Fibroblast of gingiva (primary cell): ENCODE data around the gene MEAK7.
A peak's percentile ranks its signal among the peaks of the same experiment; 100 is the strongest.

Experiments
- DNase-seq: peaks from one replicate; pipeline ENCODE4 v3.0.0-alpha.2; 2011; ENCODE audit warnings: low read depth

The MEAK7 gene

DNA sequence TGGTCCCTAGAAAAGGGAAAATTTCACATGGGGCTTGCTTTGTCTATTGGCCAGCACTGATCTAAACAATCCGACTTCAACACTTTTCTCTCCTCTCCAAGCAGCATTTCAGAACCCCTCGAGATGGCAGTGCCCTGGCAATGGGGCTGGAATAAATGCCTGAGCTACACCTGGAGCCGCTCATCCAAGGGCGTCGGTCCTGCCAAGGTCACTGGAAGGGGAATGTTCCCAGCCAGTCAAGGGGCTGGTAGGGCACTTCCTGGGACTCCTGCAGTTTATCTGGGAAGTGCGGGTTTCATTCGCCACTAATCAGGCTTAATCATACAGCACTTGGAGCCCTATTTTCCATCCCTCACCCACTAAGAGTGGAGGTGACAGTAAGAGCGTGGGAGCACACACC, 17.1 kb downstream of the MEAK7 start:
- no peak for DNase-seq

GRCh38 chr16:84486551-84487235, 17.8 kb downstream of the MEAK7 start:
- DNase-seq = no peak

GRCh38 chr16:84486126-84486525, 18.3 kb downstream of the MEAK7 start:
- no peak for DNase-seq

- no peak for DNase-seq
Measured at GRCh38 chr16:84485255-84486010, 19.0 kb downstream of the MEAK7 start.

- DNase-seq = peak; percentile 41
Measured at GRCh38 chr16:84484579-84485254, 19.7 kb downstream of the MEAK7 start.

DNA sequence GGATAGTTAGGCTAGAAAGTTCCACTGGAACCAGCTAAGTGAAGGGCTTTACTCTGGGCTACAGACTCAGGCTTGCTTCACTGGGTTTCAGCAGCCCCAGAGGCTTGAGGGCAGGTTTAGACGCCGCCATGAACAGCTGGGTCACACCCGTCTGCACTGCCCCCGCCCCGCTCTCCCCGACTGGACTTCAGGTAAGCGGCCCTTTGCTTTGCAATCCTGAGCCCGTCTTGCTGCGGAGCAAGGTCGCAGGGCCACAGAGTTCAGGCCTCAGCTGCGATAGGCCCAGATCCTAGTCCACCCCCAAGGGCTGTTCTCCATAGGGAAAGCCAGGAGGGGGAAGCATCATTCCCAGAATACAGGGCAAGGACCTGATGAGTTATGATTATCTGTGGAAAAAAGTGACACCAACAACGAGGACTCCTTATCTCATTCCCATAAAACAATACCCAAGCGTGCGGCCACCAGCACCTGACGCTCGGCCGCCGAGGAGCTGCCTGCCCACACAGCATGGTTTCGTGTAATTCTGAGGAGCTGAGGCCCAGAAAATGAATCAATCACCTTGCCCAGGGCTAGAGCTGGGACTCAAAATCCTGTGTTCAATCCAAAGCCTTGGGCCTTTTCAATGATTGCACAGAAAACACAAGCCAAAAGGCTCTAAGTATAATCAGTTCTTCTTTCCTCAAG, 20.4 kb downstream of the MEAK7 start:
- no peak for DNase-seq

- DNase-seq = no peak
Measured at GRCh38 chr16:84482951-84483881, 21.2 kb downstream of the MEAK7 start.

DNA sequence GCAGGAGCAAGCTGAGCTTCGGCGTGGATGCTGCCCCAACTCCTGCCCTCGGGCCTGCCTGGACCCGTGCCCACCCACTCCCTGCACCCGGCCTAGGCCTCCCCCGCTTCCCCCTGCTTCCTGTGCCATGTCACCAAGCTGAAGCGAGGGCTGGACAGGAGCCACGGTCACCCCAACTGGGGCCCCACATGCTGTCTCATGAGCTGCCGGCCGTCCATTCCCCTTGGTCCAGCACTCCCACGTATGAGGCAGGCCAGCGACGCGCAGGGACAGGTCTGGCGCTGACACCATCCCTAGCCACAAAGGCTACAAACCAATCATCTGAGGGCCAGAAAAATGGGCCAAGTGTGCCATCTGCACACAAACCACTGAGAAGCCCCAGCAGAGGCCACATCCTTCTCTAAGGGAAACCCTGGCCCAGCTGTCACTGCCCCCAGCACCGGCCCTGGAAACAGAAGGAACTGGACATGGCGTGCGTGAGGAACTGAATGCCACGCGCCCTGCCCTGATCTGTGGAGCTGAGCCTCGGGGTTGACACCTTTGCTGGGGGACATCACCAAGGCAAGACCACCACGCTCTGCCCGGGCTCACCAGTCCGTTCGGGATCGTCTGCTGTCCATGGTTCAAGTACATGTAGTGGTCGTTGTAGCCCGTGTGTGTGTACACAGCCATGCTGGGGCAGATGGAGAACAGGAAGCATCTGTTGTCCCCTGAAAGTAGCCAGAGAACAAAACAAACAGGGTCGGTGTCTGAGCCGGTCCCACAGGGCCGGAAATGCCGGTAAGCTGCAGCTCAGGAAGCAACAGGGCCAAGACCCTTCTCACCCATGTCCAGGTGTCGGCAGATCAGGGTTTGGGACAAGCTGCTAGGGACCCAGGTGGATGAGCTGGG, 22.2 kb downstream of the MEAK7 start:
- DNase-seq = no peak

DNA sequence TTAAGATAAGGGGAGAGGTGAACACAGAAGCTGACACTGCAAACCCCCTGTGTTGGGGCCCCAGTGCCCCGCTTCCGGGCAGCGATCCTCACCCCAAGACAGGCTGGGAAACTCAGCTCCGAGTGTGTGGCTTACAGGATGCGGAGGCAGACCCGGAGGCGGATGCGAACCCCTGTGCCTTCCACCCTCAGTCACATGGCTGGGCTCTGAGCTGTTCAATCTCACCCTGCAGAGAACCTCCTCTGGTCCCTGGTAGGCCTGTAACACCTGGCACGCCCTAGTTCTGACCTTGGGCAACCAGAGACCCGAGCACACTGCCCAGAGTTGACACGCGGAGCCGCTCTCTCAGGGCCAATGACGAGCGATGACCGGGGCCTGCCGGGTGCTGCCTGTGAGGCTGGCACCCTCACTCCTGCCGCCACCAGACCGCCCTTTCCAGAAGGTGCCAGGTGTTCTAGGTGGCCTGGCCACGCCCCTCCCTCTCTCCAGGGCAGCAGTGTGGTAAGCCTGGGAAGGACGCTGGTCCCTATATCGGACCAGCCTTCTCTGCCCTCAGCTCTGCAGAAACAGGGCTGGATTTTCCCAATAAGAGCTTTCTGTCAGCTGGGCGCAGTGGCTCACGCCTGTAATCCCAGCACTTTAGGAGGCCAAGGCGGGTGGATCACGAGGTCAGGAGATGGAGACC, 23.3 kb downstream of the MEAK7 start:
- DNase-seq = no peak

DNA sequence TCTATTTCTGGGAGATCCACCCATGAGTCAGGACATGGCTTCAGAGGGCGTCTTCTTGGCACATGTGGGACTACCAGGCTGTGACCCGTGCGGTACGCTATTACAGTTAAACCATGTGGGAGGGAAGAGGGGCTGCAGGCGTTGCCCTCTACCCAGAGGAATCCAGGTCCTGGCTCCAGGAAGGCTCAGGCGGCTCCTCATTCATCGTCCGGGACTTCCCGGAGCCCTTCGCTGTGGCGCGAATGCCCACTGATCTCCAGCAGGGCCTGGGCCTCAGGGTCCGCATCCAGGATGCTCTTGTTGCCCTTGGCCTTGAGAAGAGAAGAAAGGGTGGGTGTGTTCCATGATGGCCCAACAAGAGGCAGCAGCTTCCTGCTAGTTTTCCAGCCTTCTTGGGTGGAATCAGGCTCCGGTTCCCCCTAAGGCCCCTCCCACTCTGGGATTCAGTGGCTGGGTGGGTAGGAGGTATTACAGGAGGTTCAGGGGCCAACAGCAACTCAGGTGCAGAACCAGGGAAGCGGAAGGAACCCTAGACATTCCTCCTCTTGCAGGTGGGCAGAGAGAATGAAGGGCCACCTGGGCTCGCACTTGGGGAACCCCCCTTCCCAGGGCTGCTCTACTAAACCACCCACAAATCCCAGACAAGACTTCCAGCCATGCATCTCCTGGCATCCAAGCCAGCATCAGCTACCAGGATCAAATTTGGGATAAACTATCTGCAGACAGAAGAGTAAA, 24.6 kb downstream of the MEAK7 start:
- DNase-seq = no peak

DNA sequence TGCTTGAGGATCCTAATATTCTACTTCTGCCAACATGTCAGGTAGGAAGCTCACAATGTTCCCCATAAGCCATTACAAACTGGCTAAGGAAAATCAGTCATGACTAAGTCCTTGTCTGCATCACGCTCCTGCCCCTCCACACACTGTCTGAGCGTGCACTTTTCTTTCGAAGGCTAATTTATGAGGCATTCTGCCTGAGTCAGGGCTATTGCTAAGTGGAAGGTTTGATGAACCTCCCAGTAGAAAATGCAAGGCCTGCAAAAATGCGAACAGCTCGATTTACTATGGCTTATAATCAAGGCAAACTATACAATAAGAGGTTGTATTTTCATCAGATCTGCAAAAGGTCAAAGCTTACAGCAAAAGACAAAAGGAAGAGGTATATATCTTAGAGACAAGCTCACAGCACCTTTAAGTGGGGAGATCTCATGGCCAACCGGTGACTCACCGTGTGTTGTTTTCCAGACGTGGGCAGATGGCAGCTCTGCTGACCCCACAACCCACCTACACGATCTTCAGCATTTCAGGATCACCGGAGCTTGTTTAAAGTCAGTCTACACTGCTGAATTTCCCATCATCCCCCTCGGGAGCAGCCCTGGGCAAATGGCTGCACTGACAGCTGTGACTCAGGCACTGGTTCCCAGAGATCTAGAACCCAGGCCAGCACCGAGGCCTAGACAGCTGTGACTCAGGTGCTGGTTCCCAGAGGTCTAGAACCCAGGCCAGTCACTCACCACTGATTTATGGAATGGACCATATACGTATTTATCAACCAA, 26.1 kb downstream of the MEAK7 start:
- no peak for DNase-seq

DNA sequence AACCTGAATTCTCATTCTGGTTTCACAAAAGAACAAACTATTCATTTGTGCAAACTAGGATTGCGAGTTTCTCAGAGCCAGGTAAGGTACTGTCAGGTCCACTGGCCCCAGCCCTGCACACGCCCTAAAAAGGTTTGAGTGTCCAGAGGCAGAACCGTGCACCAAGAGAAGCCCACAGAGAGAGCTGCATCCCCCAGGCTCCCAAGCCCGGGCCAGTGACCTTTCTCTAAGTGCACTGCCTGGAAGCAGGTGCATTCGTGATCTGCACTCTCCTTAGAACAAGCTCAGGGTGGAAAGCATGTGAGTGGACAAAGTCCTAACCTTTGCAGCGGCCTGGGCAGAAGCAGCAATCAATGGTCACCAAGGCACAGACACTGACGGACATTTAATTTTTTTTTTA, 26.8 kb downstream of the MEAK7 start:
- DNase-seq = no peak

GRCh38 chr16:84476401-84476800, 28.1 kb downstream of the MEAK7 start:
- no peak for DNase-seq

DNA sequence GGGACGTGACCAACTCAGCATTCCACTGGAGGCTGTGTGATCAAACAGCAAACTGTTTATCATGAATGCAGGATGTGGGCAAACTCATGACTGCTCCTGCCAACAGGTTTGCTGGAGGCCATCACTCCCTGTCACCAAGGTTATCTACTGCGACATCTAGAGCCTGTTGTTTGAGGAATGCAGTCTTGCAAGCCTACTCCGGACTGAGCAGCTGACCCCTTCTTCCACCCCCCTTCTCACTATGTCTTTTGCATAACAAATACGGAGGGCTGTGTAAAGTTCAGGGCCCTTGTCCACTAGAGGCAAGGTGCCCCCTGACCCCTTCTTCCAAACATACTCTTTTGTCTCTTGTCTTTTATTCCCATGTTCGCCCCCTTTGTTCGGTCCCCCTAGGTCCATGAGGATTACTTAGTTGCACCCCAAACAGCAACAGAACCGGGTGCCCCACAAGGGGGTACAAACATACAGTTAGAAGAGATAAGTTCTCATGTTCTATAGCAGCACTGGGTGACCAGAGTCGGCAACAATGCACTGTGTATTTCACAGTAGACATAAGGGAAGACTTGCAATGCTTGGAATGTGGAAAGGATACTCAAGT, 28.7 kb downstream of the MEAK7 start:
- no peak for DNase-seq

DNA sequence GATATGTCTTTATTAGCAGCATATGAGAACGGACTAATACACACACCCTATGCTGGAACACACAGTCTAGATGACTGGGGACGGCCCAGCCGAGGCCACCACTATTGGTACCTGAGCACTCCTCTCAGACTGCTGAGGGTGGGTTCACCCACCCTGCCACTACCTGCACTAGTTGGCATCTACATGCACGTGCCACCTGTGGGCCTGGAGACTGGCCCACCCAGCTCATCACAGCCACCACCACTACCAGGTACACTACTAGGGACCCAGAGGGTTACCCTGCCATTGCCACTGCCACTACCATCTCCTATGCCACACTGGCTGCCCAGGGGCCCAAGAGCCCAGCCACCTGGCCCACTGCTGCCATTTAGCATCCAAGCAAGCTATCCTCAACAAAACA, 32.5 kb downstream of the MEAK7 start:
- no peak for DNase-seq

DNA sequence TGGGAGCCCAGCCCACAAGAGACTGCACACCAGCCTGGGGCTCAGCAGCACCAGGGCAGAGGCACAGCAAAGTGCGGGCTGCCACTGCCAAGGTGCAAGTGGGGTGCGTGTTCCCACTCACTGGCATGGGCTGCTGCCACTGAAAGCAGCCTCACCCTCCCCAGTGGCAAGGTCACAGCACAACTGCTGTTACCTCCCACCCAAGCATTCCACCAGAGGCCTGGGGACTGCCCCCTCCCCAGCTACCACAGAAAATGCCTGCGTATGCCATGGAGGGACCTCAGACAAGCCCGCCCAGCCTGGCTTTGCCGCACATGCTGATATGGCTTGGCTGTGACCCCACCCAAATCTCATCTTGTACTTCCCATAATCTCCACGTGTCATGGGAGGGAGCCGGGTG, 33.1 kb downstream of the MEAK7 start:
- no peak for DNase-seq

DNA sequence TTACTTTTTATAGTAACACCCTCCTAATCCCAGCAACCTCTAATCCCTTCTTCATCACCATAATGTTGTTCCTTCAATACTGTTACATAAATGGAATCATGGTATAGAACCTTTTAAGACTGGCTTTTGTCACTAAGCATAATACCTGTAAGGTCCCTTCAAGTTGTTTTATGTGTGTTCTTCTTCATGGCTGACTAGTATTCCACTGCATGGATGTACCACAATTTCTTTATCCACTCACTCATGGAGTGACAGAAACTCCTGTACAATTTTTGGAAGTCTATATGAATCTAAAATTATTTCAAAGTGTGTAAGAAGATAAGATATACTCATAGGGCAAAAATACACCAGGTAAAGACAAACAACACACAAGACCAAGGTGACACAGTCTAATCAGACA, 36.8 kb downstream of the MEAK7 start:
- DNase-seq = no peak

GRCh38 chr16:84467256-84467655, 37.2 kb downstream of the MEAK7 start:
- DNase-seq = no peak
